GM19035 (cell line): ENCODE measurements around the gene CAPN1.

Experiments
- ATAC-seq: cut with Tn5 transposase; IDR thresholded peaks from one replicate; pipeline ENCODE4 v1.9.1; 2021; ENCODE audit not compliant: unreplicated experiment

Gene CAPN1

DNA sequence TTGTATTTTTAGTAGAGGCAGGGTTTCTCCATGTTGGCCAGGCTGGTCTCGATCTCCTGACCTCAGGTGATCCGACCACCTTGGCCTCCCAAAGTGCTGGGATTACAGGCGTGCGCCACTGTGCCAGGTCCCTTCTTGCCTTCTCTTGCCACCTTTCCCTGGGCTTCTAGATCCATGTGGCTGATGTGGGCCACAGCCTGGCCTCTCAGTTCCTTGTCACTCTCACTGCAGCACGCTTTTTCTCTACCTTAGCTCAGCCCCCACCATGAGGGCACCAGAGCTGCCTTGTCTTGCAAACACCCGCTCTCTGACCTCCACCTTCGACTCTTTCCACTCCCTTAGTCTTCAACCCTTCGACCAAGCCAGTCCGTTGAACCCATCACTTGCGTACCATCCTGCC, 7.5 kb downstream of the CAPN1 start:
- no peak for ATAC-seq

DNA sequence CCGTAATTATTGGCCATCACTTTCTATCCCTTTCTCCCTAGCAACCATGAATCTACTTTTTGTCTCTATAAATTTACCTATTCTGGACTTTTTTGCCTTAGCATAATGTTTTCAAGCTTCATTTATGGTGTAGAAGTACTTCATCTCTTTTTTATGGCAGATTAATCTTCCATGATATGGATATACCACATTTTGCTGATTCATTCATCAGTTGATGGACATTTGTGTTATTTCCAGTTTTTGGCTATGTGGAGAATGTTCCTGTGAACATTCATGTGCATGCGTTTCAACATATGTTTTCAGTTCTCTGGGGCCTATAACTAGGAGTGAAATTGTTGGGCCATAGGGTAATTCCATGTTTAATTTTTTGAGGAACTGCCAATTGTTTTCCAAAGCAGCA, 12.8 kb downstream of the CAPN1 start:
- no peak for ATAC-seq

DNA sequence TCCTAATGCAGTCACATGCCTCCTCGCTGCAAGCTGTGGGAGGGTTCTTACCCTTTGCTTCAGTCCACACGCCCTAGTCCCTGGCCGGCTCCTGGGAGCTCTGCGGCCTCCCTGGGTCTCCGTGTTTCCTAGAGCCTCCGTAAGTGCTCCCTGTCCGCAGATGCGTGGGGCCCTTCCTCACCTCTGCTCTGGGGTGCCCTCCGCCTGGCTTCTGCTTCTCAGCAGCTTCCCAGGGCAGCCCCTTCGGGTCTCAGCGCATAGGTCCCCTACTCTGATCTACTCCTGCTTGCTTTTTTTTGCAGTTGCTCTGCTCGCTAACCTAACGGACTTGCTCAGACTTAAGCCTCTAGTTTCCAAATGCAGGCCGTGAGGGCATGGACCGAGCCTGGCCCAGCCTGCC, 22.4 kb downstream of the CAPN1 start:
- ATAC-seq, result no peak

DNA sequence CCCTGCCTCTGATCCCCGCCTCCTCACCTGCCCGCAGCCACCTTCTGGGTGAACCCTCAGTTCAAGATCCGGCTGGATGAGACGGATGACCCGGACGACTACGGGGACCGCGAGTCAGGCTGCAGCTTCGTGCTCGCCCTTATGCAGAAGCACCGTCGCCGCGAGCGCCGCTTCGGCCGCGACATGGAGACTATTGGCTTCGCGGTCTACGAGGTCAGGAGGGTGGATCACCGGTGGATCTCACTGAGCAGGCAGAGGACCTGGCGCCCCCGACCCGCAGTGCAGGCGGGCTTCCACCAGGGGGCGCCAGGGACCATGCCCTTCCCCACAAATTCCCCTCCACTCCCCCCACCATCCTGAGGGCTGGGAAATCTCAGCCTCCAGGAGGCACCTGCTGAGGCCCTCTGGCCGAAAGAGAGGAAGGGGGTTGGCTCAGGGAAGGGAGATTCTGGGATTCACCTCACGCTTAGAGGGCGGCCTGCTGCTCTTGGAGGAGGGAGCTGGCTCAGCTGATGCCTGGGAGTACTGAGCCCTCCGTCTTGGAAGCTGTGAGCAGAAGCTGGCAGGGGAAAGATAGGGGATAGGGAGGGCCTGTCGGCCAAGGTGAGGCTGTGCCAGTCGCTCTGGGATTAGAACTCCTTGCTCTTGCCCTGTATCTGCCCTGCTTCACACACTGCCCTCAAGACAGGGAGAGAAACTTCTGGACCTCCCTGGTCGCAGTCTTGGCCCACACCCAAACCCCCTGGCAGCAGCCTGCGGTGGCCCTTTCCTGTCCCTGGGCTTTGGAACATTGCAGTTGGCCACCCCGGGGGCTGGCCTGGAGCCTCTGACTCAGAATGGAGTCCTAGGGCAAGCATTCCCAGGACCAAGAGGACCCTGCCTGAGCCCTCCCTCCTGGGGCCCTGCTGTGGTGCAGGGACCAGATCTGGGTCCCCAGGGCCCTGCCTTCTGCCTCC, 23.2 kb downstream of the CAPN1 start:
- no peak for ATAC-seq

DNA sequence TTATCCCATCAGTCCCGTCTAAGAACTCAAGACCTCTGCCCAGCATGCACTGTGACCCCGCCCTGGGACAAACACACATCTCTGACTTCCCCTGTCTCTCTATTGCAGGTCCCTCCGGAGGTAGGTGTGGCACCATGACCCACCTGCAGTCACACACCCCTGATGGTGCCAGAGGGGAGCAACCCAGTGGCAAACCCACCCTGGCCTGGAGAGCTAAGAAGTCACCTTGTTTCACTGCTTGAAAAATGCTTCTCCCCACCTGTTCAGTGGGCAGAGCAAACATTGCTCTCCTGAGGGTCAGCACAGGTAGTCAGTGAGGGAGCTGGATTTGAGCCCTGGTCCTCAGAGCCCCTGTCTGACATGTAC, 23.9 kb downstream of the CAPN1 start:
- no peak for ATAC-seq

DNA sequence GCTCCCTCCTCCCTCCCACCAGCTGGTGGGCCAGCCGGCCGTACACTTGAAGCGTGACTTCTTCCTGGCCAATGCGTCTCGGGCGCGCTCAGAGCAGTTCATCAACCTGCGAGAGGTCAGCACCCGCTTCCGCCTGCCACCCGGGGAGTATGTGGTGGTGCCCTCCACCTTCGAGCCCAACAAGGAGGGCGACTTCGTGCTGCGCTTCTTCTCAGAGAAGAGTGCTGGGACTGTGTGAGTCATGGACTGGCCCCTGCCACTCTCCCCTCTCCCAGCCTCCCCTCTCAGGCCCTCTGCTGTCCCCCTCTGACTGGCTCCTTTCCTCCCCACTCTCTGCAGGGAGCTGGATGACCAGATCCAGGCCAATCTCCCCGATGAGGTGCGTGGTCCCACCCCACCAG, 24.7 kb downstream of the CAPN1 start:
- ATAC-seq, result no peak

DNA sequence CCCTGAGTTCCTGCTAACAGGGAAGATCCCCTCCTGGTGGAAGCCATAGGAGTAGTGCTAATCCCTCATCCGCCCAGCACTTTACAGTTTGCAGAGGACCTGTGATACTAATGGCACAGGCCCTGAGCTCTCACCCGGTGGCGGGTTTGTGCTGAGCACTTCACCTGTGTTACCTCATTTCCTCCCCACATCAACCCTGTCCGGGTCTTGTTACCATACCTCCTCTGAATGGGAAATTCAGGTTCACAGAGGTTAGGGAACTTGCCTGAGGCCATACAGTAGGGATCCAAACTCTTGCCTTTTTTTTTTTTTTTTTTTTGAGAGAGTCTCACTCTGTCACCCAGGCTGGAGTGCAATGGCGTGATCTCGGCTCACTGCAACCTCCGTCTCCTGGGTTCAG, 25.2 kb downstream of the CAPN1 start:
- ATAC-seq, result no peak

DNA sequence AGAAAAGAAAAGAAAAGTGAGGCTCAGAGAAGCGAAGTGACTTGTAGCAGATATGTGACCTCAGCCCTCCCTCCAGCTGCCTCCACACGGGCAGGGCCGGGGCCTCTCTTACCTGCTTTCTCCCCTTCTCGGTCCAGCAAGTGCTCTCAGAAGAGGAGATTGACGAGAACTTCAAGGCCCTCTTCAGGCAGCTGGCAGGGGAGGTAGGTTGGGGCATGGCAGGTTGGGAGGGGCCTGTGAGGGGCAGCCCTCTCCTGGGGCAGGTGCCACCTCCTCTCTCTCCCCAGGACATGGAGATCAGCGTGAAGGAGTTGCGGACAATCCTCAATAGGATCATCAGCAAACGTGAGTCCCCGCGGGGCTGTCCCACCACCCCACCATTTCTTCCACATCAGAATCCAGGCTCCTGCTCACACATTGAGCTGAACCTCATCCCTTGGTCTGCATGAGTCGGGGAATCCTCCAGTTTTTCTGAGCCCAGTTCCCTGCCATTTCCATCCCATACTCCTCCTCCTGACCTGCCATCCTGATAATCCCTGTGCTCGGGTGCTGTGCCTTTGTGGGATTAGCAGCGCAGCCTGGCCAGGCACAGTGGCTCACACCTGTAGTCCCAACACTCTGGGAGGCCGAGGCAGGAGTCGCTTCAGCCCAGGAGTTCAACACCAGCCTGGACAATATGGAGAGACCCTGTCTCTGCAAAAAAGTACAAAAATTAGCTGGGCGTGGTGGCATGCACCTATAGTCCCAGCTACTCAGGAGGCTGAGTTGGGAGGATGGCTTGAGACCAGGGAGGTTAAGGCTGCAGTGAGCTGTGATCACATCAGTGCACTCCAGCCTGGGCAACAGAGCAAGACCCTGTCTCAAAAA, 26.4 kb downstream of the CAPN1 start:
- no peak for ATAC-seq

DNA sequence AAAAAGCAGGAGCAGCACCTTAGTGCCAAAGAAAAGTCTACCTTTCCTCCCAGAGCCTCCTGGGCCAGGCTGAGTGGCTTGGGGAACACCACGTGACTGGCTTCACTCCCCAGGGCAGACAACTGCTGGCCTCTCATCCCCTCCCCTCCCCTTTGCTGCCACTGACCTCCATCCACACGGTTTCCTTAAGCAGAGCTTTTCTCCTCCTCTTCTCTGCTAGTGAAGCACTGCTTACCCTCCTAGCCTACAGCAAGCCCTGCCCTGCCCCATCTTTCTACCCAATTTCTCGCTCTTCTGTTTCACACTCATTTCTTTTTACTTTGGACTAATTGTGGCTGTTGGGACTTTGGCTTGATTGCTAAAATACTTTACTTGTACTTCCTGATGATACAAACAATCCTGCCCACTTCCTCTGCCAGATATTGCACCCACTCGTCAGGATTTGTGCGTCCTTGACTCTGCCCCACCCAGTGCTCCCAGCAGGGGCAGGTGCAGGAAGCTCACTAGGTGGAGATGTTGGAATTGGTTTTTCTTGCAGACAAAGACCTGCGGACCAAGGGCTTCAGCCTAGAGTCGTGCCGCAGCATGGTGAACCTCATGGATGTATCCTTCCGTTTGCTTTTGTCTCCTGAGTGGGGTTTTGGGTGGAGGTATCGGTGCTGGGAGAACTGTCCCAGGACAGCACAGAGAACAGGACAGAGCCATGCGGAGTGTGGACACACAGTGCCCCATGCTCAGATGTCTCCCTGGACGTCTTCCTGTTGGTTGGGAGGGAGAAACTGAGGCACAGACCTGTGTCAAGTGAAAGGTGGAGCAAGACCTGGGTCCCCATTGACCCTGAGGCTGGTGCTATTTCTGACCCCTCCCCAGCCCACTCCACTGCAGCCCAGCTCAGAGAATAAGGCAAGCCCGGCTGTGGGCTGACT, 27.3 kb downstream of the CAPN1 start:
- no peak for ATAC-seq

DNA sequence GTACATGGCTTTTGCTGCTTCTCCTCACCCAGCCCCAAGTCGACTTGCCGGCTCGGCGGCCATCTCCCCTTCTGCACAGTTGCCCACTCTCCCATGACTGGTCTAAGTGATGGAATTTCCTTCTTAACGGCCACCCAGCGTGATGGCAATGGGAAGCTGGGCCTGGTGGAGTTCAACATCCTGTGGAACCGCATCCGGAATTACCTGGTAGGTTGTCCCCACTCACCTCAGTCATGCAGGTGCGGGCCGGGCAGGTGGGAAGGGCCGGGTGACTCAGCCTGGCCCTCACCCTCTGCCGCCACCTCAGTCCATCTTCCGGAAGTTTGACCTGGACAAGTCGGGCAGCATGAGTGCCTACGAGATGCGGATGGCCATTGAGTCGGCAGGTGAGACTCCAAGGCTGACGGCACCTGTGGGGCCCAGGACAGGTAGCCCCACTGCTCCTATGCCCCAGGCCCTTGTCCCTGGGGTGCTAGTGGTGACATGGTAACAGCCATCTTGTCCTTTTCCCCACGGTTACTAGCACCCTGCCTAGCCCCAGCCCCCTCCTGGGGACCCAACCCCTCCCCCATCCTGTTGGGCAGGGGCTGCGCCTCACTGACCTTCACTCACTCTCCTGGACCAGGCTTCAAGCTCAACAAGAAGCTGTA, 28.1 kb downstream of the CAPN1 start:
- ATAC-seq, result no peak

DNA sequence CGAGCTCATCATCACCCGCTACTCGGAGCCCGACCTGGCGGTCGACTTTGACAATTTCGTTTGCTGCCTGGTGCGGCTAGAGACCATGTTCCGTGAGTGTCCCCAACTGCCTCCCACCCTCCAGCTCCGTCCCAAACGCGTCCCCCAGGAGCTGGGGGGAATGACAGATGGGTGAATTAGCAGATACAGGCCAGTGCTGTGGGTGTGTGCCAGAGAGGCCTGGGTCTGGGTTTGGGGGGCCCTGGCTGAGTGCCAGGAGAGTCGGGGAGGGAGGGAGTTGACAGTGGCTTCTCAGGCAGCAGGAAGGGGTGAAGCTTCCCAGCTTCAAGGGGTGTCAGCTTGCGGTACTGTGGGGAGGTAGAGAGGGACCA, 28.6 kb downstream of the CAPN1 start:
- no peak for ATAC-seq

DNA sequence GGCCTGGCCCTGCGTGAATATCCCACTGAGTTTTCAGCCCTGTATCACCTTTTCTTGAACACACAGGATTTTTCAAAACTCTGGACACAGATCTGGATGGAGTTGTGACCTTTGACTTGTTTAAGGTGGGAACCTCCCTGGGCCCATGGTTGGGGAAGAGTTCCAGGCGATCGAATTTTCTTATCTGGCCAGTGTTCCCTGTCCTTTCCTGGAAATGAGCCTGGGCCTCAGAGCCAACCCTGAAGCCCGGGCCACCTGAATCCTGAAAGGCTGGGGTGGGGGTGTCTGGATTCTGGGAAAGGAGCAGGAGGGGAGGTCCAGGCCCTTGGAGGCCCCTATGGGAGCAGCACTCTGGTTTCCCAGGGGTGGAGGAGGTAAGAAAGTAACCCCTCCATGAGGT, 29.0 kb downstream of the CAPN1 start:
- ATAC-seq, result no peak

DNA sequence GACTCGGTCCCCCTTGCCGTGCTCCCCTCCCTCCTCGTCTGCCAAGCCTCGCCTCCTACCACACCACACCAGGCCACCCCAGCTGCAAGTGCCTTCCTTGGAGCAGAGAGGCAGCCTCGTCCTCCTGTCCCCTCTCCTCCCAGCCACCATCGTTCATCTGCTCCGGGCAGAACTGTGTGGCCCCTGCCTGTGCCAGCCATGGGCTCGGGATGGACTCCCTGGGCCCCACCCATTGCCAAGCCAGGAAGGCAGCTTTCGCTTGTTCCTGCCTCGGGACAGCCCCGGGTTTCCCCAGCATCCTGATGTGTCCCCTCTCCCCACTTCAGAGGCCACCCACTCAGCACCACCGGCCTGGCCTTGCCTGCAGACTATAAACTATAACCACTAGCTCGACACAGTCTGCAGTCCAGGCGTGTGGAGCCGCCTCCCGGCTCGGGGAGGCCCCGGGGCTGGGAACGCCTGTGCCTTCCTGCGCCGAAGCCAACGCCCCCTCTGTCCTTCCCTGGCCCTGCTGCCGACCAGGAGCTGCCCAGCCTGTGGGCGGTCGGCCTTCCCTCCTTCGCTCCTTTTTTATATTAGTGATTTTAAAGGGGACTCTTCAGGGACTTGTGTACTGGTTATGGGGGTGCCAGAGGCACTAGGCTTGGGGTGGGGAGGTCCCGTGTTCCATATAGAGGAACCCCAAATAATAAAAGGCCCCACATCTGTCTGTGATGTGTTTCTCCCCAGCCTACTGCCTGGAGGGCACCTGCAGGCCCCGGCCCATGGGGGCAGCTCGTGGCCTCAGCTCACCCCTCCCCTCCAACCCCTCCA, 29.8 kb downstream of the CAPN1 start:
- no peak for ATAC-seq

DNA sequence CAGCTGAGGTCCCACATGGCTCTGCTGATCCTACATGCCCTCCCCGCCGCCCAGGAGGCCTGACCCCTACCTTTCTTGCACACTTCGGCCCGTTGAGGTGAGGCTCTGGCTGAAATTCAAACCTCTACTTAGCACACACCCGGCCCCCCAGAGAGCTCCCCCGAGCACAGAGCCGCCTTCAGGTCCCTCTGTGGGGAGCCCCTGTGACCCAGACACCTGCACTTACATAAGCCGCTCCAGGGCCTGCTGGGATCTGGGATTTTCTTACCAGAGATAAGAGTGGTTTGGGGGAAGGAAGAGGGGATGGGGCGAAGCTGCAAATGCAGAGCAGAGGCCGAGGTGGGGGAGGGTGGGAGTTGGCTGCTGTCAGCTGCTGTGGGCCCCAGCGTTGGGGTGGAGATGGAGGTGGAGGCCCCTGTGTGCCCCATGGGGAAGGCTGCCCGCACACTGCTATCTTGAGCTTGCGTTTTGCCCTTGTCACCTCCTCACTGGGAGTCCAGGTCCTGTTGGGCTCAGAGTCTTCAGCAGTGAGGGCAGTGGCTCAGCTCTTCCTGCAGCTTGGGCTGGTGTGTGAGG, 30.6 kb downstream of the CAPN1 start:
- no peak for ATAC-seq

DNA sequence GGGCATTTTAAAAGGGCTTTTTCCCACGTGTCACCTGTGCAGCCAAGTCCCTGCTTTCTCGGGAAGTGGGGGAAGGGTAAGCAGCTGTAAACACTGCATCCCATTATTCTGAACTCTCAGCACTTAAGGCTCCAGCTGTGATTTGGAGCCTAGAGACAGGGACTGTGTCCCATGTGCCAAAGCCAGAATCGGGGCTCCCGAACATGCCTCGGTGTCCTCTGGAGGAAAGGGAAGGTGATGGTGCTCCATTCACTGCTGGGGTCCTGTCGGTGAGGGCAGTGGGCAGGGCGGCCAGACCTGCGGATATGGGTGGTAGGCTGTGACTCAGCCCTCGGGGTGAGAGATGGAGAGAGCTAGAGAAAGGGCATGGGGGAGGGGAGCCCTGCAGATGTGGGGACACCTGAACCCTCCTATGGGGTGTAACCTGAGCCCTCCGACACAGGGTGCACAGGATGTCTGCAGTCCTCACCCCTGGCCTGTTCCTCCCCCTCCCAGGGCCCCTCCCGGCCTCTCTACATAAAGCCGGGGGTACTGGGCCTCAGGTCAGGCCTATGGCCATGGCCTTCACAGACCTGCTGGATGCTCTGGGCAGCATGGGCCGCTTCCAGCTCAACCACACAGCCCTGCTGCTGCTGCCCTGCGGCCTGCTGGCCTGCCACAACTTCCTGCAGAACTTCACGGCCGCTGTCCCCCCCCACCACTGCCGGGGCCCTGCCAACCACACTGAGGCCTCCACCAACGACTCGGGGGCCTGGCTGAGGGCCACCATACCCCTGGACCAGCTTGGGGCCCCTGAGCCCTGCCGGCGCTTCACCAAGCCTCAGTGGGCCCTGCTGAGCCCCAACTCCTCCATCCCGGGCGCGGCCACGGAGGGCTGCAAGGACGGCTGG, 31.8 kb downstream of the CAPN1 start:
- no peak for ATAC-seq

DNA sequence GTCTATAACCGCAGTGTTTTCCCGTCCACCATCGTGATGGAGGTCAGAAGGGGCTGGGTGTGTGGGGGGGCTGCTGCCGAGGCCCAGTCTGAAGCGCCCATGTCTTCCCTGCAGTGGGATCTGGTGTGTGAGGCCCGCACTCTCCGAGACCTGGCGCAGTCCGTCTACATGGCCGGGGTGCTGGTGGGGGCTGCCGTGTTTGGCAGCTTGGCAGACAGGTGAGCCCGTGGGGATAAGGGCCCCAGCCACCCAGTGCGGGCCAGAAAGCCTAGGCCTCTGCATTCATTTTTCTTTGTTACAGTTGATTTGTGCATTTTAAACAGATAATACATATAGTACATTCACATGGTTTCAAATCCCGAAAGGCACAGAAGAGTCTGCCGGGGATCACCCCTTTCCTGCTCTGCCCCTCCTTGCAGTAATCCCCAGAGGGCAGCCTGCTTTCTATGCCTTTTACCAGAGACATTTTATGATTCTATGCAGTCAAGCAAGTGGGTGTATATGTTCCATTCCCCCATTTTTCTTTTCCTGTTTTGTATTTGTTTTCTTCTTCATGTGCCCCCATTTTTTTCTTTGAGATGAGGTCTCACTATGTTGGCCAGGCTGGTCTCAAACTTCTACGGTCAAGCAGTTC, 32.6 kb downstream of the CAPN1 start:
- ATAC-seq, result no peak

DNA sequence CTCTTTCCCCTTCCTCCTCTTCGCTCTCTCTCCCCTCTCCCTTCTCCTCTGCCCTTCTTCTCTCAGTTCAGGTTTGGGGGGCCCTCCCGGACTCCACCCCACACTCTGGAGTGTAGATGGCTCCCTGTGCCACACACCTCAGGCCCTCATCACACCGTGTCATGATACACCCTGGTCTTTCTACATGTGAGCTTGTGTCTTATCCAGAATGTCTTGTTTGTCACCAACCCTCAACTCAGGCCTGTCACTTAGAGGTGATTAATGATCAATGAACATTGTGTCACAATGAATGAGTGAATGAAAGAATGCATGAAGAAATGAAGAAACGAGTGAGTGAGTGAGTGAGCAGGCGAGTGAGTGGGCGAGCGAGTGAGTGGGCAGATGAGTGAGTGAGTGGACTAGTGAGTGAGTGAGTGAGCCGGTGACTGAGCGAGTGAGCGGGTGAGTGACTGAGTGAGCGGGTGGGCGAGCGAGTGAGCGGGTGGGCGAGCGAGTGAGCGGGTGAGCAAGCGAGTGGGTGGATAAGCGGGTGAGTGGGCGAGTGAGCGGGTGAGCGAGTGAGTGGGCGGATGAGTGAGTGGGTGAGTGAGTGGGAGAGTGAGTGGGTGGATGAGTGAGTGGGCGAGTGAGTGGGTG, 33.8 kb downstream of the CAPN1 start:
- ATAC-seq, result no peak
